ENCODE measurements around the gene DDIT4. TPM values are rescaled to one million over a fixed set of nuclear protein-coding genes. Genes with fewer than 3 reads are reported as not detected.
A peak's percentile ranks its signal among the peaks of the same experiment; 100 is the strongest.

DDIT4 gene
- total and polyA plus RNA-seq, 2 experiments from 2014 or later: 114 to 136 TPM

- Histone ChIP-seq H3K79me2 (replicated peaks; ENCODE audit: insufficient read depth) (peaks cover 22% of the 10 kb centered on the region), H2AFZ (no peak overlapping the region), H3F3A (replicated peaks; ENCODE audit: low read depth) (peaks cover 25% of the 10 kb centered on the region; the same call in 1 of the 2 replicates), H4K20me1 (replicated peaks; ENCODE audit: insufficient read depth) (peaks cover 10% of the 10 kb centered on the region), H3K4me3 (peak overlapping the region; percentile 98), H3K4me1 (ENCODE audit: insufficient read depth) (peaks cover 34% of the 10 kb centered on the region), H3K27ac (ENCODE audit: low read depth) (0 out of 2 replicates have a peak overlapping the region, but pooled peaks have one; percentile 42), H3K9me2 (ENCODE audit: insufficient read depth) (no peaks in the 10 kb centered on the region), H3K4me2 (peak overlapping the region; percentile 96), H3K36me3 (ENCODE audit: insufficient read depth) (peaks cover 6% of the 10 kb centered on the region), H3K27me3 (ENCODE audit: insufficient read depth) (no peaks in the 10 kb centered on the region)
- peak overlapping the region; percentile 92 for H3K4me3 Mint-ChIP-seq
- H3K27ac Mint-ChIP-seq: no peak overlapping the region; the same call in 1 of the 2 replicates
- no peak for TF ChIP-seq REST (IDR thresholded peaks at IDR 0.05; ENCODE audit: unreplicated experiment)
- no peak for TF ChIP-seq JUNB (IDR thresholded peaks at IDR 0.05; ENCODE audit: unreplicated experiment)
- no peak; the same call in 1 of the 2 replicates for TF ChIP-seq POLR2AphosphoS5 (IDR thresholded peaks at IDR 0.05; ENCODE audit: low read depth)
- no peak for TF ChIP-seq ETS1 (IDR thresholded peaks at IDR 0.05)
- TF ChIP-seq EZH2 (IDR thresholded peaks at IDR 0.05; ENCODE audit: low read depth, unreplicated experiment): no peak
- no peak for TF ChIP-seq NANOG (IDR thresholded peaks at IDR 0.05; ENCODE audit: borderline replicate concordance)
- no peak for TF ChIP-seq CREB1 (CRISPR knock-in tag; IDR thresholded peaks at IDR 0.05; ENCODE audit: low read depth)
- TF ChIP-seq EZH2phosphoT487 (IDR thresholded peaks at IDR 0.05; ENCODE audit: unreplicated experiment): no peak
- no peak for TF ChIP-seq CTCF (conservative IDR thresholded peaks at IDR 0.05; ENCODE audit: low read depth in 2 of 2)
- TF ChIP-seq ZNF331 (CRISPR knock-in tag; IDR thresholded peaks at IDR 0.05; ENCODE audit: low read depth): no peak
- TF ChIP-seq ZNF114 (CRISPR knock-in tag; IDR thresholded peaks at IDR 0.05): no peak
- TF ChIP-seq ZNF462 (CRISPR knock-in tag; IDR thresholded peaks at IDR 0.05): no peak
- no peak for TF ChIP-seq STAT1 (IDR thresholded peaks at IDR 0.05; ENCODE audit: unreplicated experiment)
- ATAC-seq: no peak
- peaks cover 27% of the 10 kb centered on the region for H3K27me3 Mint-ChIP-seq (ENCODE audit: insufficient read depth, low read depth, poor library complexity)
- peaks cover 42% of the 10 kb centered on the region for H3K4me1 Mint-ChIP-seq
- H3K36me3 Mint-ChIP-seq (ENCODE audit: low read depth): peaks cover 36% of the 10 kb centered on the region
- DNase-seq (ENCODE audit: low spot score): peak; percentile 15
- H3K9me3 Mint-ChIP-seq: no peaks in the 10 kb centered on the region; the same call in 2 of the 3 replicates
Observed at GRCh38 chr10:72275351-72276012, 1.8 kb downstream of the DDIT4 start.

Measured in GM23338 (cell line).